Measurements from ENCODE around the gene KIF19. TPM values are rescaled to one million over a fixed set of nuclear protein-coding genes. Genes with fewer than 3 reads are reported as not detected.

Gene KIF19
- total RNA-seq, 1 donor from 2014 or later: 0.23 TPM

DNA sequence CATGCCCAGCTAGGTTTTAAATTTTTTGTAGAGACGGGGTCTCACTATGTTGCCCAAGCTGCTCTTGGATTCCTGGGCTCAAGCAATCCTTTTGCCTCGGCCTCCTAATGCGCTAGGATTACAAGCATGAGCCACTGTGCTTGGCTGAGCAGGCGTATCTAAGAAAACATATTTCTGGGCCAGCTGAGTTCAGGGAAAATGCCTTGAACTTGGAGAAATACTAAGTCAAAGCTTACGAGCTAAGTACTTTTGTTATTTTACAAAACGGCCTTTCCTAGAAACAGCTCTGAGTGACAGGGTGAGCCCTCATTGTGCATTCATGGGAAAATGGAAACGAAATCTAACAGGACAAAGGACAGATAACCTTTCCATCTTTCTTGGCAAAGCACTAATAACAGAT lies 27.2 kb upstream of the KIF19 start:
- Histone ChIP-seq H3K4me1 (no peaks in the 10 kb centered on the region), H3K27ac (no peak overlapping the region), H3K36me3 (no peaks in the 10 kb centered on the region), H3K27me3 (peaks cover 15% of the 10 kb centered on the region), H3K4me3 (no peak overlapping the region), H3K9me3 (no peaks in the 10 kb centered on the region)
- intact Hi-C loops (cut with DNase I): loop anchor here (5.0 kb wide), 1 partner anchor 86 kb away; the partner anchor contains the start of gene TTYH2
- no peak for ATAC-seq
- TF ChIP-seq CTCF (IDR thresholded peaks at IDR 0.05): no peak
- no peak for DNase-seq

DNA sequence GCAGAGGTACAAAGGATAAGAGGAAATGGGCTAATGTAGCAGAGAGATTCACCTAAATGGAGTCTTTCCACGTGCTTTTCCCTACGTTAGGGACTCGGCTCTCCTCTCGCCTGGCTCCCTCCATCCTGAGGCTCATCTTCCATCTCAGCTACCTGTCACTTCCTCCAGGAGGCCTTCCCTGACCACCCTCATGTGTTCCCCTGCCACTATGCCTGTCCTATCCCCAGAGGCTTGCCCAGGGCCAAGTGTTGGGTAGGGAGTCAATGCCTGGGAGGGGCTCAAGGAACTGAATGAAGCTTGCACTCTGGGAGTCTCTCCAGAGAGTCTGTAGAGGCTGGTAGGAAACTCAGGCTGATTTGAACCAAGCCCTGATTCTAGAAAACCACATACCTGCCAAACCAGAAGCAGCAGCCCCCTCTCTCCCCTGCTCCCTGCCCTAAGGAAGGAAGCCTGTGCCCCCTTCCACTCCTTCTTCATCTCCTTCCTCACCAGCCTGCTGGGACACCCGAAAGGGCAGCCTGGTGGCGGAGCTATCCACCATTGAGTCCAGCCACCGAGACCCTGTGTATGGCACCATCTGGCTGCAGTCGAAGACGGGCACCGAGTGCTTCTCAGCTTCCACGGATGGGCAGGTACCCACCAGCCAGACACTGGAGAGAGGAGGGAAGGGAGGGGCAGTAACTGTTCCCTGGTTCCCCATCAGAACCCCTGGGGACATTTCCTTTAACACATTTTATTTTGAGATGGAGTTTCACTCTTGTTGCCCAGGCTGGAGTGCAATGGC lies 26.6 kb upstream of the KIF19 start:
- no peak overlapping the region for H3K4me3 ChIP-seq
- DNase-seq (no peak), ATAC-seq (no peak)
- intact Hi-C loops (cut with DNase I): loop anchor here (5.0 kb wide), 1 partner anchor 87 kb away; the partner anchor contains the start of gene TTYH2
- H3K27me3 ChIP-seq: peaks cover 15% of the 10 kb centered on the region
- H3K9me3 ChIP-seq: no peaks in the 10 kb centered on the region
- no peak overlapping the region for H3K27ac ChIP-seq
- no peaks in the 10 kb centered on the region for H3K36me3 ChIP-seq
- TF ChIP-seq CTCF (IDR thresholded peaks at IDR 0.05): no peak
- H3K4me1 ChIP-seq: no peaks in the 10 kb centered on the region

DNA sequence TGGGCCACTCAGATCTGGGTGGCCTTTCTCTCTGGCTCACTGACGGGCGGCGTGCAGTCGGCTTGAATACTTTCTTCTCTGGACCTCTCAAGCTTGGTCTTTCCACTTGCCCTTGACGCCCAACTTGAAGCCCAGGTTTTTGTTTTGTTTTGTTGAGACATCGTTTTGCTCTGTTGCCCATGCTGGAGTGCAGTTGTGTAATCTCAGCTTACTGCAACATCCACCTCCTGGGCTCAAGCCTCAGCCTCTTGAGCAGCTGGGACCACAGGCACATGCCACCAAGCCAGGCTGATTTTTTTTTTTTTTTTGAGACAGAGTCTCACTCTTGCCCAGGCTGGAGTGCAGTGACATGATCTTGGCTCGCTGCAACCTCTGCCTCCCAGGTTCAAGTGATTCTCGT lies 22.7 kb upstream of the KIF19 start:
- Histone ChIP-seq H3K9me3 (no peaks in the 10 kb centered on the region), H3K27me3 (peaks cover 15% of the 10 kb centered on the region), H3K4me1 (no peaks in the 10 kb centered on the region), H3K36me3 (no peaks in the 10 kb centered on the region), H3K4me3 (no peak overlapping the region), H3K27ac (no peak overlapping the region)
- DNase-seq: no peak
- TF ChIP-seq CTCF (IDR thresholded peaks at IDR 0.05): no peak
- intact Hi-C loops (cut with DNase I): no loop called here
- ATAC-seq: no peak

DNA sequence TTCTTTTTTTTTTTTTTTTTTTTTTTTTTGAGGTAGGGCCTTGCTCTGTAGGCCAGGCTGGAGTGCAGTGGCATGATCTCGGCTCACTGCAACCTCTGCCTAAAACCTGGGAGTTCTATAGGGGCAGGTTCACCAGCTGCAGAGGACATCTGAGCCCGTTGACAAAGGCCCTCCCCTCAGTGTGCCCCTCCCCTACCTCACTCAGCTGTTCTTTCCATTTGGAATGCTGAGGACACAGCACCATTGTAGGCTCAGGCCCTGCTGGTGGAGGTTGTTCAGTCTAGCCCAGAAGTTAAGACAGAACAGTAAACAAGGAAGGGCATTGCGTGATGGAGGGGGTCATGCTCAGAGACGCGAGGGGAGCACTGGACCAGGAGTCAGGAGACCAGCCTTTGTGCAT lies 21.8 kb upstream of the KIF19 start:
- Histone ChIP-seq H3K27me3 (peaks cover 15% of the 10 kb centered on the region), H3K27ac (no peak overlapping the region), H3K4me1 (no peaks in the 10 kb centered on the region), H3K9me3 (no peaks in the 10 kb centered on the region), H3K36me3 (no peaks in the 10 kb centered on the region), H3K4me3 (no peak overlapping the region)
- TF ChIP-seq CTCF (IDR thresholded peaks at IDR 0.05): no peak
- ATAC-seq (no peak), DNase-seq (no peak)
- intact Hi-C loops (cut with DNase I): no loop called here

DNA sequence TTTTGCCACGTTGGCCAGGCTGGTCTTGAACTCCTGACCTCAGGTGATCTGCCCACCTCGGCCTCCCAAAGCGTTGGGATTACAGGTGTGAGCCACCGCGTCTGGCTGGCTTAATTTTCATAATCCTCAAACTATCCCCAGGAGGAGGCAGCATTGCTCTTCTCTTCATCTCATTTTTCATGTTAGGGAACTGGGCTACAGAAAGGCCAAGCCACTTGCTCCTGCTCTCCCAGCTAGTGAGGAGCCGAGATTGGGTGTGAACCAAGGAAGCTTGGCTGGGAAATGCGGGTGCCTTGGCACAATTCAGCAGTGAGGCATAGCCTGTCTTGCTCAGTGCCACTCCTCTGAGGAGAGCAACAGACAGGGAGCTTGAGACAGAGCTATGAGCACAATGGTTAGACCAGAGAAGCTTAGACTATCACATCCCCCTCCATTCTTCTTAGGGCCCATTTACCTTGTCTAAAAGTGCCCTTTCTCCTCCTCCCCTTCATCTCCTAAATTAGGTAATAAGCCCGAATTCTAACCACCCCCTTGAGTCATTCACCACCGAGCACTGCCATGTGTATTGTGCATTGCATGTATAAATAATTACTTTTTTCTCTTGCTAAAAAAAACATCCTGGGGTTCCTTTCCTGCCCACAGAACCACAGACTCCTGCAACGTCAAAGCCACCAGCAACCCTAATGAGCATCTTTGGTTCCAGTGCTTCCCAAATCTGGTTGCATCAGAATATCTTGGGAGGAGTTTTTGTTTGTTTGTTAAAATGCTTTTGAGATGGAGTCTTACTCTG lies 20.0 kb upstream of the KIF19 start:
- Histone ChIP-seq H3K27ac (no peak overlapping the region), H3K4me3 (no peak overlapping the region), H3K36me3 (no peaks in the 10 kb centered on the region), H3K9me3 (no peaks in the 10 kb centered on the region), H3K27me3 (peaks cover under 1% of the 10 kb centered on the region), H3K4me1 (no peaks in the 10 kb centered on the region)
- DNase-seq (no peak), ATAC-seq (no peak)
- TF ChIP-seq CTCF (IDR thresholded peaks at IDR 0.05): no peak
- intact Hi-C loops (cut with DNase I): no loop called here
